Activated CD4-positive, CD25-positive, alpha-beta regulatory T cell treated with anti-CD3 and anti-CD28 coated beads, Interleukin-2, amount 50 U/mL, for 72 hours (primary cell): ENCODE data around the gene CDK15.

Source experiments
- DNase-seq: peaks from one replicate; pipeline ENCODE4 v3.0.0; 2021

Gene CDK15

GRCh38 chr2:201913201-201913600, 106.9 kb downstream of the CDK15 start:
- DNase-seq, result no peak

- no peak for DNase-seq
Measured at GRCh38 chr2:201915446-201915845, 109.1 kb downstream of the CDK15 start.

DNA sequence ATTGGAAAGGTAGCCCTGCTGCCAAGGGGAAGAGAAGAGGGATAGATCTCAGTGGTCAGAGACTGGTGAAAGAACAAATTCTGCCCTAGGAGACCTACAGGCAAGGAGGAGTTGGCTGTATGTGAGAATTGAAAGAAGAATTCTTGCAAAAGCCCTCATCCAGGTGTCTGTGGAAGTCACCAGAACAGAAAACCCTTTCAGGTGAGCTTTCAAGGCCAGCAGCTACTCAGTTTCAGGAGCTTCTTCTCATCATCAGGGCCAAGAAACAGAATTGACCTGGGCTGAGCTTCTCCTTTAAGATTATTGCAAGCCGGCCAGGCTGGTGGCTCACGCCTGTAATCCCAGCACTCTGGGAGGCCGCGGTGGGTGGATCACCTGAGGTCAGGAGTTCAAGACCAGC, 110.2 kb downstream of the CDK15 start:
- DNase-seq, result no peak

DNA sequence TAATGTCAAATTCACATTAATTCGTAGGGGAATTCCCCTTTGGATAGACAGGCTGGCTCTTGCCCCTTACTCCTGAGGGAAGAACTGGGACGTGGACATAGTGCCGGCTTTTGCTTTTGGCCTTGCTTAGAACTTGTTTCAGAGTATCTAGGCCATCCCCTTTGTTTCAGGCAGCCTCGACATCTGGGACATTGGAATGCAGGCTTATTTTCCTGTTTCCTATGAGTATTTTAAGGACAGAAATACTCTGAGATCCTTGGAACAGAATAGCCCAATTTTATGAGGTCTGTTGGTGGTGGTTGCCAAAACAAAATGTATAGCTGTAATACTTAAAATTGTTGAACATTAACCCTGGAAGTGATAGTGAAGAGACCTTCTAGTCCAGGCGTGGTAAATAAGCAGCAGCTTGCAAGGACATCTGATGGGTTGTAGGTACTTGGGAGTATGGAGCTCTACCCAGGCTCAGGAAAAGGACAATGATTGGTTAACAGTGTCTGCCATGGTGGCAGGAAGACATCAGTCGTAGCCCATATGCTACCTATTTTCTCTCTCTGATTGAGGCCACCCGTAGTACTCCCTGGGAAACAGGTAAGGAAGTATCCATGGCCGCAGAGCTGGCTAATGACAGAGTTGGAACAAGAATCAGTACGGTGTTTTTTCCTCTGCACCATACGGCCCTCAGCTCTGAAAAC, 112.4 kb downstream of the CDK15 start:
- DNase-seq, result no peak

DNA sequence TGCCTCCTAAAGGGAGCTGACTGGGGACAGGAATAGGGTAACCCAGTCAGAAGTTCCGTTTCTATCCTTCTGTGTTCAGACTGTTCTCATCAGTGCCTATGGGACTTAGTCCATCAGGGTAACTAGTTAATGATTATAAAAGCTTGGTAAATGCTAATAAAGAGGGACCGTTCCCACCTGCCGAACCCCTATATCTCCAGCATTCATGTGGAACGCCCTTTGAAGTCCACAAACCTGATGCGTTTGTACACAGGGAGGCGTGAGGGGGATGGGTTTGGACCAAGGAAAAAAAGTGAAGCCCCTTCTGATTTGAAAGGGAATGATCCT, 112.9 kb downstream of the CDK15 start:
- DNase-seq, result no peak

- no peak for DNase-seq
Measured at GRCh38 chr2:201923436-201924328, 117.3 kb downstream of the CDK15 start.

DNA sequence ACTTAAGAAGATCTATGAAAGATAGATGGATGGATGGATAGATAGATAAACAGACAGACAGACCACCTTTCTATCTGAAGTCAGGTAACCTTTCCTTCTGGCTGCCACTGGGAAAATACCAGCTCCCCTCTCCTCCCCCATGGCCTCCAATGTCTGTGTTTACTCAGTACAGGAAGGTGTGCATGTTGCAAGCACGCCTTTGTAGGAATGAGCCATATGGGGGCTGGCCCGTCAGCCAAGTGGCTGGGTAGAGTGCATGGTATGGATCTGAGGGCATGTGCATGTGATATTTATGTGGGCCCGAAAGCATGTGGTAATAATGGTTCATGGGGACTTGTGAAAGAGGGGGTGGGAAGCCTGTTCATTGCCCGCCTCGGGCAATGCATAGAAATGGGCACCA, 118.1 kb downstream of the CDK15 start:
- no peak for DNase-seq

- DNase-seq, result no peak
Measured at GRCh38 chr2:201925056-201925455, 118.7 kb downstream of the CDK15 start.

DNA sequence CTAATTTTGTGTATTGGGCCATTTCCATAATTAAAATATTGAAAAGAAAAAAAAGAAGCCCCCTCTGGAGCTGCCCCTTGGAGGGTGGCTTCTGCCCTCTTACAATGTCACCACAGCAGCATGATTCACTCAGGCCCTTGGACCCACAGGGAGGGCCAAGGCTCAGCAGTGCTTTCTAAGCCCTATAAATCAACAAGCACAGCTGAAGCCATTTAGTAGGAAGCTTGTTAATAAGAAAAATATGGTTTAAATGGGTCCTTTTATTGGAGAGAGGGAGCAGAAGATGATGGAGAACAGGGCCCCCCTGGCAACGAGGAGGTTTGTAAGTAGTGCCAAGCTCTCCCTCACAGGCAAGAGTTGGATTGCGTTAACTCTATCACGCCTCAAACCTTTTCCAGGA, 119.7 kb downstream of the CDK15 start:
- no peak for DNase-seq

DNA sequence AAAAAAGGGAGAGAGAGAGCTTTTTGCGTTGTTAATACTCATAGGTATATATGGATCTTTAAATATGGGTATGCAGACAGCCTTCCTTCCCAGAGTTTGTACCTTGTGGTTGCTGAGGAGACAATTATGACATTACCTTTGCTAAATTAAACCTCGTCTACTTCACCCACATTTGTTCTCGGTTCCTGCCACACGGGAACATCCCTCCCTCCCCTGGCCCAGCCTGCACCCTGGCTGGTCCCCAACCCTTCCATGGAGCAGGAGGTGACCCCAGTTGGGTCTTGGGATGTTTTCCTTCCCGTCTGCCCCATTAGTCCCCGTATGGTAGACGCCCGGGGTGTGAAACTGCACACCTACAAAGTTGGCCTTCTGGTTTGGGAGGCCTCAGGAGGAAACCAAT, 122.0 kb downstream of the CDK15 start:
- DNase-seq, result no peak

DNA sequence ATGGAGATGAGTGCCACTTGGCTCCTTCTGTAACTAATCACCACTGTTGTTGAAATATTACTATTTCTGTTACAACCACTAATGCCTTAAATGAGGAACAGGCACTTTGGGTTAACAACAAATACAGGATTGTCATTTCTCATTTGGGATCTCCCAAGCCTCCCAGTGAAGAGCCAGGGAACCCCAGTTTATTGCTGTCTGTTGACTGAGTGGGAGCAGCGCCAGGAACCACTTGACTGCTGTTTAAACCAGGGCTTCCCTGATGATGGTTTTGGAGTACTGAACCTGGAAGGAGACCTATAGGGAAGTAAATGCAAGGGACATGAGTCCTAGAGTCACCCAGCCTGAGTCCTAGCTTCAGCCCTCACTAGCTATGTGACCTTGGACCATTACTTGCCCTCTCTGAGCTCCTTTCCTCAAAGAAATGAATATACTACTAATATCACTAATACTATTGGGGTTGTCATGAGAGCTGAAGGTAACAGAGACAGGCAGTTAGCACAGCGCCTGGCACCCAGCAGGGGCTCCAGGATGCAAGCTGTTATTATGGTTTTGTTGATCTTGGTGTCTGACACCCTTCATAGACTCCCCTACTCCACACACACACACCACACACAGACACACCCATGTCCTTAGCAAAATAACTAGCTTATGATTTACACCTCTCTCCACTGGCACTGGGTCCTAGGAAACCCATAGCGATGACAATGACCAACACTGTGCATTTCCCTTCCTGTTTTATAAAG, 123.1 kb downstream of the CDK15 start:
- DNase-seq, result no peak

GRCh38 chr2:201930043-201930442, 123.7 kb downstream of the CDK15 start:
- DNase-seq, result no peak

DNA sequence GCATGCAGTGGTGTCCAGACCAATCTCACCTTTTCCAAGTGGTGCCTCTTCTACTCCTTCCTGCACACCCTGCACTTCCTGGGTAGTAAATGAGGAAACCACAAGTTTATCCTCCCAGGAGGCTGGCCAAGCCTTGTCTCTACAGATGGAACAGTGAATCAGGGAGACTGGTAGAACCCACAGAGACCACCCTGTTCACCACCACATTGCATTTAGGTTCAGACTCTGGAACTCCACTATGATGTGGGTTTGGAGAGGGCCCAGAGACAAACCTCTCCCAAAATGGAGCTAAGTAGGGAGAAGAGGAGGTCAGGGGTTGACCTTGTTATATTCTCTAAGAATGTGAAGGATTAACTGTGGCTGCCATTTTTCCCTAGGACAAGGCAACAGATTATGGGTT, 124.5 kb downstream of the CDK15 start:
- DNase-seq, result no peak

DNA sequence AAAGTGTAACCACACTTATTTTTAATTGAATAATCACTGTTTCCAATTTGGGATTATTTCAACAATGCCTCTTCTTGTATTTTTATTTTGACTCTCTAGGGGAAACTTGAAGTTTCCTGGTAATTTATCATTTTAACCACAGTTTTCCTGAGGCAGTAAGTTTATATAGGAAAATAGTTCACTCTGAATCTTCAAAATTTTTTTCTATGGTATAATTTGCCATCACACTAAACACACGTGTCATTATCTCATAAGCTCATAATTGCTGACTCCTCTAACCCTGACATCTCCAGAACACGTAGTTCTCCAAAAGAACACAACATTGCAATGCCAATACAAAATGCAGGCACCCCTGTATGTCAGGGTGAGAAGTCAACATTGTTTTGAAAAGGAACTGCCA, 125.1 kb downstream of the CDK15 start:
- no peak for DNase-seq

- no peak for DNase-seq
Measured at GRCh38 chr2:201931951-201932350, 125.6 kb downstream of the CDK15 start.

GRCh38 chr2:201932511-201932910, 126.2 kb downstream of the CDK15 start:
- DNase-seq, result no peak

GRCh38 chr2:201933792-201934237, 127.5 kb downstream of the CDK15 start:
- no peak for DNase-seq

GRCh38 chr2:201936817-201937216, 130.5 kb downstream of the CDK15 start:
- no peak for DNase-seq

GRCh38 chr2:201937343-201937742, 131.0 kb downstream of the CDK15 start:
- DNase-seq, result no peak

- no peak for DNase-seq
Measured at GRCh38 chr2:201938156-201938775, 131.9 kb downstream of the CDK15 start.

- no peak for DNase-seq
Measured at GRCh38 chr2:201938781-201939180, 132.4 kb downstream of the CDK15 start.

- DNase-seq, result no peak
Measured at GRCh38 chr2:201939453-201939941, 133.2 kb downstream of the CDK15 start.

GRCh38 chr2:201942531-201942930, 136.2 kb downstream of the CDK15 start:
- no peak for DNase-seq
